Activated CD8-positive, alpha-beta memory T cell treated with anti-CD3 and anti-CD28 coated beads for 48 hours (primary cell): ENCODE measurements around the gene MCF2L2.

Experiments
- DNase-seq, 3 experiments: peaks; one replicate each; pipeline ENCODE4 v3.0.0-alpha.2; 2020; ENCODE audit warnings: low read depth in 2 of 3, low spot score in 2 of 3

The MCF2L2 gene

GRCh38 chr3:183269345-183269744, 159.1 kb downstream of the MCF2L2 start:
- no peak for DNase-seq

DNA sequence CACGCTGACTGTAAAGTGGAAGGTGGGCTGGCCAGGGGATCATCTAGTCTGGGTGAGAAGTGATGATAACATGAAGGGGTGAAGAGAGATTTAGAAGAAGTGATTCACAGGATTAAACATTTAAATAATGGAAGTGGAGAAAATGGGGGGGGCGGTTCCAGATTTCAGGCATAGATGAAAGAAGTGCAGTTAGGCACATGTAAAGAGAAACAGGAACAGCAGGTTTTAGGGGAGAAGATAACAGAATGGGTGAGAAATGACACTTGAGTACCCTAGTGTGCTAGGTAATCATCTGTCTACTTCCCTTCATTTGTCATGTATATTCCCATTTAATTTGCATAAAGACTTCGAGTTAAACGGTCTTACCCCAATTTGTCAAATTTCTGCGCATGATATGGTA, 160.1 kb downstream of the MCF2L2 start:
- DNase-seq, result no peak

GRCh38 chr3:183267140-183267539, 161.3 kb downstream of the MCF2L2 start:
- no peak for DNase-seq

DNA sequence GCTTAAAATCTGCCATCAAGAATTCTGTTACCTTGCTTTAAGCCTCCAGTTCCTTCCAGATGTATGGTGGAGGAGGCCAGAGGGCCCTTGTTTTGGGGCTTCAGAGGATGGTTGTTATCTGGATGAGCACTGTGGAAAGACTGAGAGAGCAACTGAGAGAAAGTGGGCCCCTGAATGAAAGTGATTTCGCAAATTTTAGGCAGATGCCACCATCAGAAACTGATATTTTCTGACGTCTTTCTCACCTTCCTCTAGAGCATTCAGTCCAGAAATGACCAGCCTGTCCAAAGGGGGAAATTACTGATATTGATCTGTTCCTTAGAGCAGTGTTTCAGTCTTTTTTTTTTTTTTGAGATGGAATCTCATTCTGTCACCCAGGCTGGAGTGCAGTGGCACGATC, 162.0 kb downstream of the MCF2L2 start:
- DNase-seq, result no peak

- no peak for DNase-seq
These were observed 162.5 kb downstream of the MCF2L2 start for GRCh38 chr3:183265834-183266417.

DNA sequence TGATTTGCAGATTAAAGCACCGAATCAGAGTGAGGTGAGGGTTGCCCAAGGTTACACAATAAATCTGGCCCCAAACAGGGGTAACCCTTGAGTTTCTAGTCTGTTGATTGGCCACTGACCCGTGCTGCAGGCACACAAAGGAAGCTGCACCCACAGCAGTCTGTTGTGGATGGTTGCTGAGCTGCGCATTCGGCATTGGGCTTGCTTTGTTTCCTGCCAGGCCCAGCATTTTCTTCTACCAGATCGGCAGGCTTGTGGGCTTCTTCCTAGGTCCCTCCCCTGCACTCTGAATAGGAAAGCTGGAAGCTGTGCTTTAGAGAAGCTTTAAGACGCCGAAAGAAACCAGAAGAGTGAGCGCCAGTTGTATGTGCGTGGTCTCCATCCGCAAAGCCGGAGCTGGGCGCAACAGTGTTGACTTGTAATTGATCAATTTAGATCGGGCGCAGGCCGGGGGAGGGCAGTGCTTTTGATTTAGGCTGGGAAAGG, 163.2 kb downstream of the MCF2L2 start:
- DNase-seq, result no peak

GRCh38 chr3:183264268-183264667, 164.2 kb downstream of the MCF2L2 start:
- DNase-seq, result no peak

DNA sequence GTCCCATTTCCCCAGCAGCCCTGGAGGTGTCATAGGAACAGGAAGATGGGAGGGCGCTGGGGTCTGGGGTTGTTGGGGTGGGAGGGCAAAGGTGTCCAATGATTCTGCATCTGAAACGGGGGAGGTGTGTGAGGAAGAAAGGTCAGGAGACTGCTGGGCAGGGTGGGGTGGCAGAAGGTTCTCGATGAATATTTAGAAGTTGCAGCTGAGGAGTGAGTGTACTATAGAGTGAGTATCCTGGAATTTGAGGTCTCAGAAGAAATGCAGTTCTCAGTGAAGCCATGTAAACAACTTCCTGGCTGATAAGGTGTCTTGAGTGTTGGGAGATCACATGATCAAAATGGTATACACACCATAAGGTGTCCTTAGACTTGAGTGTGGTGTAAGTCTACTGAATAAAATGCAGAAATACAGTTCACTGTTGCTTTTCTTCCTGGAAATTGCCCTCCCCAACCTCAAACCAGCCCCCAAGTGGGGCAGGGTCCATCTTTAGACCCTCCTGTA, 165.5 kb downstream of the MCF2L2 start:
- DNase-seq, result no peak

- no peak for DNase-seq
These were observed 167.2 kb downstream of the MCF2L2 start for GRCh38 chr3:183261151-183261724.

GRCh38 chr3:183260167-183260904, 168.1 kb downstream of the MCF2L2 start:
- DNase-seq, result no peak

GRCh38 chr3:183259621-183260020, 168.8 kb downstream of the MCF2L2 start:
- DNase-seq, result no peak

DNA sequence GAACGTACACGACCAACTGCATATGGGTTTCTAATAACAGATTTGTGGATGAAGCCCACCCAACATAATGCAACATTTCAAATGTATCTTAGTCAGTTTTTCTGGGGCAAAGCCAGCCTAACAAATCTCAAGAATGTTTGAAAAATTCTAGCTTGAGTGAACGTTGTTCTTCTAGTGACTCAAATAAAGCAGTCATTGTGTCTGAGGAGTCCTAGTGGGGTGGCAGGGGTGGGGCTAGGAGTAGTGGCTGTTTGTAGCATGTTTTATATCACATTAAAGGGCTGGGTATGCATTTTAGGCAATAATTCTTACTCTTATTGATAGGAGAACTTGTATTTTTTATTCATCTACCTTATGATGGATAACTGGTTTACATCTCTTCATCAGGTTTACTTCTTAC, 169.3 kb downstream of the MCF2L2 start:
- no peak for DNase-seq

- DNase-seq, result no peak
These were observed 173.1 kb downstream of the MCF2L2 start for GRCh38 chr3:183255348-183255730.

GRCh38 chr3:183254487-183255347, 173.7 kb downstream of the MCF2L2 start:
- no peak for DNase-seq

GRCh38 chr3:183253528-183254486, 174.6 kb downstream of the MCF2L2 start:
- no peak for DNase-seq

DNA sequence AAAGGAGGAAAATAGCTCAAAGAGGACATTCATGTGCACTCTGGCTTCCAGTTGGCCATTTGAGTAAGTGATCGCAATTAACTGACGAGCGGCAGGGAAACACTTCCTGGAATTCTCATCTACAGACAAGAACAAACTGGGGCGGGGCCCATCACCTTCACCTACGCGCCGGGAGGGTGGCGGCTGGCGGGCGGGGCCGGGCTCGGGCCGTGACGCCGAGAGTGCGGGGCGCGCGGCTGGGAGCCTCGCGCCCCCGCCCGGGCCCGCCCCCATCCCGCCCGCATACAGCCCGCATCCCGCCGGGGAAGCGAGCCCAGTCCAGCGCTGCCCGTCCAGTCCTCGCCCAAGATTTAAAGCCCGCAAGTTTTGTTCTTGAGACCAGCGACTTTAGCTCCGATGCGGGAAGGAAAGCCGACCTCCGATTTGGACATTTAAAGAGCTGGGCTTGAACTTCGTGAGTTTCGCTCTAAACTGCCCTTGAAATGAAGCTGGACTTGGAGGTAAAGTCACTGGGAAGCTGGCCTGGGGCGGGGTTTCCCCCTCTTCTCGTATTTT, 175.4 kb downstream of the MCF2L2 start, which contains the start of gene B3GNT5:
TSS of gene B3GNT5 (plus strand) at position 281 of the 555 bp plus-strand sequence. CDS start 16,546 bp downstream, outside the sequence.
- no peak for DNase-seq

GRCh38 chr3:183252118-183252782, 176.2 kb downstream of the MCF2L2 start:
- no peak for DNase-seq

- DNase-seq, result no peak
These were observed 179.3 kb downstream of the MCF2L2 start for GRCh38 chr3:183249006-183249718.
